Sigmoid colon (tissue), 4 donors: ENCODE results near the gene MAP4K5.

Experiments
- CTCF ChIP-seq, 4 experiments: fragments of 450-650 bp in 3 of 4; fragments of 200-600 bp in 1 of 4; IDR thresholded peaks; one replicate each; pipeline ENCODE4 v1.5.1; 2016 to 2019; ENCODE audit warnings: antibody characterized with exemption in 4 of 4, mild to moderate bottlenecking in 3 of 4, moderate library complexity in 2 of 4
- POLR2A ChIP-seq, 2 donors: fragments of 450-650 bp; IDR thresholded peaks; one replicate each; pipeline ENCODE4 v1.6.1; 2016; ENCODE audit warnings: antibody characterized with exemption in 2 of 2, mild to moderate bottlenecking in 2 of 2, moderate library complexity in 2 of 2
- POLR2AphosphoS5 ChIP-seq, 4 donors: sonication (generic); formaldehyde crosslinking; IDR thresholded peaks; one replicate each; pipeline ENCODE4 v1.6.1; 2017; ENCODE audit warnings: antibody characterized with exemption in 4 of 4

- TF ChIP-seq CTCF (IDR thresholded peaks at IDR 0.05) (no peak), POLR2A (IDR thresholded peaks at IDR 0.05) (no peak), POLR2AphosphoS5 (IDR thresholded peaks at IDR 0.05) (no peak)
These were observed 136.9 kb downstream of the MAP4K5 start for GRCh38 chr14:50395448-50395847.
